Measurements from ENCODE around the gene IL17REL. TPM values are rescaled to one million over a fixed set of nuclear protein-coding genes. Genes with fewer than 3 reads are reported as not detected.

Gene IL17REL
- total RNA-seq, 1 donor from 2014 or later = 0.17 TPM

Other genes with a start within 250 kb of the IL17REL start
- 34.2 and 39.0 TPM in 2 replicates for gene BRD1, start 184.9 kb downstream of the IL17REL start, total RNA-seq
- gene ZBED4, start 158.9 kb downstream of the IL17REL start, total RNA-seq = 16.7 and 21.9 TPM in 2 replicates
- 14.6 and 24.7 TPM in 2 replicates for gene ALG12, start 94.3 kb downstream of the IL17REL start, total RNA-seq
- gene CRELD2, start 94.1 kb downstream of the IL17REL start, total RNA-seq = 77.4 and 123 TPM in 2 replicates
- 463 and 464 TPM in 2 replicates for gene PIM3, start 52.0 kb downstream of the IL17REL start, total RNA-seq
- gene TTLL8, start 45.5 kb upstream of the IL17REL start, total RNA-seq = not detected in 2 replicates
- not detected in 2 replicates for gene MLC1, start 72.7 kb upstream of the IL17REL start, total RNA-seq
- gene MOV10L1, start 77.2 kb upstream of the IL17REL start, total RNA-seq = 19.4 and 35.1 TPM in 2 replicates
- 0.34 and 0.60 TPM in 2 replicates for gene PANX2, start 158.0 kb upstream of the IL17REL start, total RNA-seq
- 25.2 and 39.4 TPM in 2 replicates for gene TRABD, start 173.1 kb upstream of the IL17REL start, total RNA-seq
- gene SELENOO, start 188.2 kb upstream of the IL17REL start, total RNA-seq = 32.8 and 47.0 TPM in 2 replicates
- gene TUBGCP6, start 232.3 kb upstream of the IL17REL start, total RNA-seq = 28.5 and 38.1 TPM in 2 replicates
- 35.2 and 39.5 TPM in 2 replicates for gene HDAC10, start 238.5 kb upstream of the IL17REL start, total RNA-seq
- 73.4 and 118 TPM in 2 replicates for gene MAPK12, start 248.9 kb upstream of the IL17REL start, total RNA-seq